GM18520 (cell line): ENCODE results near the gene CTNNBIP1.
"Not testable (repeated sequence)": the region's sequence is repeated elsewhere in the genome, so short reads cannot be mapped to it uniquely, and the experiment has no call there.

Experiments
- ATAC-seq: cut with Tn5 transposase; IDR thresholded peaks from one replicate; pipeline ENCODE4 v1.9.1; 2021; ENCODE audit not compliant: unreplicated experiment

The CTNNBIP1 gene, protein sequence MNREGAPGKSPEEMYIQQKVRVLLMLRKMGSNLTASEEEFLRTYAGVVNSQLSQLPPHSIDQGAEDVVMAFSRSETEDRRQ

DNA sequence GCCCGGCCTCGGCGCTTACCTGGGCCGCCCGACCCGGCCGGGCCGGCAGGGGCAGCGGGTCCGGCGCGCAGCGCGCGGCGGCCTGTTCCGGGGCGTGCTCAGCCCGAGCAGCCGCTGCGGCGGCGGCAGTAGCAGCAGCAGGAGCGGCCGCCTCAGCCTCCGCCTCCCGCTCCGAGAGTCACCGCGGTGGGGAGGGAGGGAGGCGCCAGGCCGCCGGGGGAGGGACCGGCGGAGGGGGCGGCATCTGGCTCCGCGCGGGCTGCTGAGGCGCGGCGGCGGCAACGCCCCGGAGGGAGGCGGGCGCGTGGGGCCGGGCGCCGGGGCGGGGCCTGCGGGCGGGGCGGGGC lies at the start of gene CTNNBIP1:
TSS of gene CTNNBIP1 (minus strand) at position 194 of the 347 bp plus-strand sequence. CDS start 38,205 bp downstream, outside the sequence.
- peak; percentile 77 for ATAC-seq

DNA sequence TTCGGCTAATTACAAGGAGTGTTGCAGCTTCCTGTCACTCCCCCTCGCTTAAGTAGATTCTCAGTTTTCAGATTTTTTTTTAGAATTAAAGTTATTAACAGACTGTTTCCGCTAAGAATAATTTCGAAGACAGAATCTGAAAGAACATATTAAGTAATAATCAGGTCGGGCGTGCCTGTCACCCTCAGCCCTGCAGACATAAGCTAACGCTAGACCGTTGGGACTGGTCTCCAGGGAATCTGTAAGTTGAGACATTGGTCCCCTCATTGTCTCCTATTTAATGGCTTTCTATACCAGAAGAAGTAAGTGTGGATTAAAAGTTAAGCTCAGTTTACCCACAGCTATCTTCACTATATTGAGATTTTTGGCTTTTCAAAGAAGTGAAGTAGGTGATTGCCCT lies 47.7 kb upstream of the CTNNBIP1 start:
- ATAC-seq: no peak

DNA sequence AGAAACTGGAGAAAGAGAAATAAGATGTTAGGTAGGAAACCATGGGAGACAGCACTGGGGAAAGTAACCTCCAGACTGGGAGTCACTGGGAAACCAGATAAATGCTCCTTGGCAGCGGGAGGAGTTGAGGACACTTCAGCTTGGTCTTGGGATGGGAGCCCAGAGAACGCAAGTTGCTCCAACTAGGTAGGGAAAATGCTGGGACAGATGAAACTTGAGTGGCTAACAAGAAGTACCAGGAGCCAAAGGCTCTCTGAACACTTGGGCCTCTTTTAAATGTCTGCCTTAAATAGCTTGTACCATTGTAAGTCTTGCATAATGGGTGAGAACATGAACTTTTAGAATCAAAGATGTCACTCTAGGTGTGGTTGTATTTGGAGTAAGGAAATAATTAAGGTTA lies 36.2 kb upstream of the CTNNBIP1 start:
- no peak for ATAC-seq

DNA sequence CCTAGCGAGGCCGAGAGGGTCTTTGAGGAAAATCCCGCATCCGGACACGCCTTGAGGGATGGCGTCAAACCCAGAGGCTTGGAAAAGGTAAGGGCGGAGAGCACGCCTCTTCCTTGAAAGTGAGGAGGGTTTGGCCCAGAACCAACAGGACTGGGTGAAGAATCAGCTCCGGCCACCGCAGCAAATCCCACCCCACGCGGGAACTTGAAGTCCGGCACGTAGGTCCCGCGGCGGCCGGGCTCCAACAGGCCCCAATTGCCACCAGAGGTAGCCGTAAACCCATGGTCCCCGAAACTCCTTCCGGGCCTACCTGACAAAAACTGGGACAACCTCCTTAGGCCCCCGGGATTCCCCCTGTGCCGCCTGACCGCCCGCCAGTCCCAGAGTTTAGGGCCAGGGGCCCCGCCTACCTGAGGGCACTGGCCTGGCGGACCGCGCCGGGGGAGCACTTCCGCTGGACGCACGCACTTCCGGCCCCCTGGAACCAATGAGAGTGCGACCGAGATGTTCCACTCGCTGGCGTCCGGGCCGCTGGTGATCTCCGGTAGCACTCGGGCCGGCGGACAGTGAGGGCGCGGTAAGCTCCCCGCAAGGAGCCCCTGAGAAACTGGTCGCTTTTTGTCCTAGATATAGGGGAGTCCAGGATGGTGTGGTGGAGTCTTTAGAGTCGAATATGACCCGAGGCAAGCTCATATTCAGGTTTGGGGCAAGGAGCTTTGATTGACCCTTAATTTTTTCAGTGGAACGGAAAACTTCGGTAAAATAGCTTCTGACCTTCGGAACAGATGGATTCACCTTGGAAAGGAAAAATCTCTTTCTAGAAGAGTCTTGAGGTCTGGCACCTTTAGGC lies 33.1 kb upstream of the CTNNBIP1 start, which contains the start of the genes LZIC and NMNAT1:
TSS of gene LZIC (minus strand) at position 453 of the 850 bp plus-strand sequence. CDS start 6,772 bp downstream, outside the sequence.
TSS of gene NMNAT1 (plus strand) at position 537 of the 850 bp plus-strand sequence. CDS start 28,599 bp downstream, outside the sequence.
- peak; percentile 81 for ATAC-seq

DNA sequence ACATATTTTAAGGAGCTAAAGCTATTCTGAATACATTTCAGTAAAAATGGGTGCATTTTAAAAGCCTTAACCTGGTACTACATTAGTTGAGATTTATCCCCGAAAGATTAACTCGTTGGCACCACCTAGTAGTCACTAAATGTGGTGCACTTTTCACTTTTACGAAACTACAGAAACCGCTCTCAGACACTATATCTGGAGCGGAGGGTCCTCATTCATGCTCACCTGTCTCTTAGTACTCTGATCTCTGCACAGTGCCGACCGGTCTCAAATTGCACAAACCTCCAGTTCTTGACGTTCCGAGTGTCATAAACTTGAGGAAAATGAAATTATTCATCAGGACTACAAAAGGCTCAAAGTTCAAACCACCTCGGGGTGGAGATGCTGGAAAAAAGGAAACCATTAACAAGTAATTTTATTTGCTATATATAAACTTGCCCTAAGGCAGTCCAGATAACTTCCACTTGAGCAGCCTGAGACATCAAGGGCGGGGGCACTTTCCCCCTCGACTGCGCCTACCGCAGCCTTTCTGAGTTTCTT lies 32.4 kb upstream of the CTNNBIP1 start:
- peak; percentile 34 for ATAC-seq

DNA sequence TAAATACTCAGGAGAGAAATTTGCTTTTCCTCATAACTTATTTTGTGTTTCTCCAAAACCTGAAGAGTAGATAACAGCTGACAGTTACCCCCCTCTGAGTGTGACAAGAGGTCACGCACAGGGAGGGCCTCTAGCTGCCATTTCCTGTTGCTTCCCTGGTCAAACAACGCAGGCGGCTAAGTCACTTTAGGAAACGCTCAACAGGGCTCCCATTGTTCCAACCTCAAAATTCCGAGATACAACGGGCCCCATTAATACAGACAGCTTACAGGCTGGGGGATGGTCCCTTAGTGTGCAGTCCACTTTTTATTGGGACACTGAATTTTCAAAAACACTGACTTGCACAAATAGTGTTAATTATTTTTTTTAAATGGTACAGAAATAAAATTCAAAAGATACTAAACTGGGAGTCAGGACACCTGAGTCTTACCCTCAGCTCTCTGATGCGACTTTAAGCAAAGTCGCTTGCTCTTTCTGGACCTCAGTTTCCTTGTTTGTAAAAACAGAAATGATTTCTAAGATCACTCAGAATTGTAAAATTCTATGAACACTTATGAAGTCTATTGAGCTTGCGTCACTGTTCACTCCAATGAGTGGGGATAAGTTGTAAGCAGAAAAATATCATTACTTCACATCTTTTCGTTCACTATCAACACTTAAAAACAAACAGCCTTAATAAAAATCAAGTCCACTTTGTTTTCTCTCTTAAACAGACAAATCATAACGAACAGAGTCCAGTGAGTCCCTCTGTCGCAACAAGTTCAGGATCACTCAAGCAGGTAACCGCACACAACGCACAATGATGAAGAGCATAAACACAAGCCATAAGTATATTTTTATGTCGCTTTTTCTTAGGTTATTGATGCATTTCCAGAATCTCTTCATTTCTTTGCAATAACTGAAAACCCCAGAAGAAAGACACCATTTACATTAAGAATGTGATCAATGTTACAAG lies 19.6 kb upstream of the CTNNBIP1 start:
- no peak for ATAC-seq

DNA sequence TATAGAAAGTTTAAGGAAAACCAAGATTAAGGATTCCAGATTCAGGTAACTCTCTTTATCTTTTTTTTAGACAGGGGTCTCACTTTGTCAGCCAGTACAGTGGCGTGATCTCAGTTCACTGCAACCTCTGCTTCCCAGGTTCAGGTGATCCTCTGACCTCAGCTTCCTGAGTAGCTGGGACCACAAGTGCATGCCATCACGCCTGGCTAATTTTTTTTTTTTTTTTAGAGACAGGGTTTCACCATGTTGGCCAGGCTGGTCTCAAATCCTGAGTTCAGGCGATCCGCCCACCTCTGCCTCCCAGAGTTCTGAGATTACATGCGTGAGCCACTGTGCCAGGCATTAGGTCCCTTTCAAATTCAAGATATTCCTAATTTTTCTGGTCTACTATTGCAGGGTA lies 17.2 kb upstream of the CTNNBIP1 start:
- ATAC-seq: no peak

DNA sequence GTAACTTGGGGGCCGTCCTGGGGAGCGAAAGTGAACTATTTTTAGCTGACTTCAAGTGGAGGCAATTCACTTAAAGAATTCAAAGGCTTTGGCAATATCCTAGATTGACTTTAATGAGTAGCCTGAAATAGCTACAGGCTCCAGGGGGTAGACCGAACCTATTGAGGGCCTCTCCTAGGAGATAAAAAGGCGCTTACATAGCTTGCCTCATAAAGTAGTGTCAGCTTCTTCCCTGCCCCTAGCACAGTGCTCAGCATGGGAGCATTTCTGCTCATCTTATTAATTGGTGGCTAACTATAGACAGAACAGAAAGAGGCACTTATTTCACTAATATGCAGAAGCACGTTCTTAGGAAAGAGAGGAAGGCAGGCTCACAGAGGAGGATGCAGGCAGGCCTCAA lies 12.3 kb upstream of the CTNNBIP1 start:
- no peak for ATAC-seq

DNA sequence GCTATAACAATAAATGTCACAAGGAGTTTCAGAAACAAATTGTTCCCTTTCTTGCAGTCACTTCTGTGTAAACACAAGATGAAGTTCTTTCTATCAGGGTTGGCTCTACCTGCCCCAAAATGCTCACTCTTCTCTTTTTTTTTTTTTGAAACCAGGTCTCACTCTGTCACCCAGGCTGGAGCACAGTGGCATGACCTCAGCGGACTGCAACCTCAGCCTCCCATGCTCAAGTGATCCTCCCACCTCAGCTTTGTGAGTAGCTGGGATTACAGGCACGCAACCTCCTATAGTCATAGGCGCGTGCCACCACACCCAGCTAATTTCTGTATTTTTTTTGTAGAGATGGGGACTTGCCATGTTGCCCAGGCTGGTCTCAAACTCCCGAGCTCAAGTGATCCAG lies 10.5 kb upstream of the CTNNBIP1 start:
- ATAC-seq: no peak

DNA sequence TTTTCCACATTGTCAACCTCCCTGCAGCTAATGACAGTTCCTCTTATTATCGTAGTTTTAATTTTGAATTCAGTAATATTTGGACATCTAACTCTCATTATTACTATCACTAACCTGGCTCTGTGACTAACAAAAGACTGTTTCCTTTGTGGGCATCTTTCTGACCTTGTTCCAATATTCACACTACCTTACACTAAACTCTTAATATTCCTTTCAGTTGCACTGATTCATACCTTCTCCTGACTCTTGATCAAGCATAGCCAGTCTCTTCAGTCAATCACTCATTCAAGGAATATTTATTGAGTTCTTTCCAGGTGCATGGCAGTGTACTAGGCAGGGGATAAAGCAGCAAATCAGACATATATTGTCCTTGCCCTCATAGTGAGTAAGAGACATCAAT lies 7.8 kb upstream of the CTNNBIP1 start:
- ATAC-seq: no peak

DNA sequence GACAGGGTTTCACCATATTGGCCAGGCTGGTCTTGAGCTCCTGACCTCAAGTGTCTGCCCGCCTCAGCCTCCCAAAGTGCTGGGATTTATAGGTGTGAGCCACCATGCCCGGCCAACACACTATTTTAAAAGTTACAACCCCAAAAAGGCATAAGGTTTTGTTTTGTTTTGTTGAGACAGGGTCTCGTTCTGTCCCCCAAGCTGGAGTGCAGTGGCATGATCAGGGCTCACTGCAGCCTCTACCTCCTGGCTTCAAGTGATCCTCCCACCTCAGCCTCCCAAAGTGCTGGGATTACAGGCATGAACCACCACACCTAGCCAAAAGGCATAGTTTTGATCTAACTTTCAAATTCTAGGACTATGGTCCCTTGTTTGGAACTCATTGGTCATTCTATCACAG lies 7.4 kb upstream of the CTNNBIP1 start:
- ATAC-seq: not testable (repeated sequence)

DNA sequence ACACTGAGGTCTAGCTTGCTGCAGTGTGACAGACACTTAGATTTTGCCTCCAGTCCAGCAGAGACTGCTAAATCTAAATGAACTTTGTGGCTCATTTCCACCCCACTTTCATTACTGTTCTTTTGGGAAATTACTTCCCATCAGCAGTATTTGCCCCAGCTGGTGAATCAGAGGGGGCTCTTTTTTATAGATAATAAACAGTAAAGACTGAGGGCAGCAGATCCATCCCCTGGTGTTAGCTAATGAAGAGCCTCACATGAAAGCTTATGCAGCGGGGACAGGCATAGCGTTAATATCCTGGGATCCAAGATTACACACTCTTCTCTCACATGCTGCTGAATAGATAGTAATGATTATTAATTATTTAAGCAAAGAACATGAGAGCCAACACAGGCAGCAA lies 6.4 kb upstream of the CTNNBIP1 start:
- ATAC-seq: no peak

DNA sequence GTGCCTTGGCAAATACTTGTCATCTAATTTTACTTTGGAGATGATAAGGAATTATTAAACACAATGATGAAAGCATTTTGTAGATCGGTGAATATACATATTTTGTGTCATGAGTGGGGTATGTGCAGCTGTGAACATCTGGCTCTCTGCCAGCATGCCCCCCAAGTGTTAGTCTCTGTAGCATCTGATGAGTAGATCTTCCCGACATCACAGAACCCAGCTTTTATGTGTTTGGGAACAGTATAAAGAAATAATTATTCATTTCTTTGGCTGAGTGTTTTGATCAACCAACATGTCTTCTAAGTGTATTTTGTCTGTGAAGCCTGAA lies 4.5 kb upstream of the CTNNBIP1 start:
- no peak for ATAC-seq

DNA sequence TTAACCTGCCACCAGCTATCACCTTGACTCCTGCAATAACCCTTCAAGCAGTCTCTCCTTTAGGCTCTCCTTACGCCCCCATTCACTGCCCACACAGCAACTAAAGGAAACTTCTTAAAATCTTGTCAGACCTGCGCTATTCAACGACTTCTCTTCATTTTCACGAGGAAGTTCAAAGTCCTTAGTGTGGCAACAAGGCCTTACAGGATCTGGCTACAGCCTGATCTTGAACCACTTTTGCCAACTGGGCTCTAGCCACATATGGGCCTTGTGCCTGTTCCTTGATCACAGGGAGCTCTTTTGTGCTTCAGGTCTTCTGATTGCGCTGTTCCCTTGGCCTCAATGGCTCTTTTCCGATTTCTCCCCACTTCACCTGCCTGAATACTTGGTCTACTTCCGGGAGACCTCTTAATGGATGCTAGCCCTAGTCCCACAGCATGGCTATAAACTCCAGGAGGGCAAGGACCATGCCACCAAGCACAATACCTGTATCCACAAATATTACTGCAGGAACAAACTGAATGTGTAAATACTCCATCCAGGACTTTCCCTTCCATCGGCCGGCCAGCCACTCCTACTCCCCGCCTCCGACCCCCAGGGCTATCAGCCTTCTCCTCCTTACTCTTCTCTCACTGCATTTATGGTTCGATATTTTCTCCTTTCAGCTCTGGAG lies 2.3 kb upstream of the CTNNBIP1 start:
- ATAC-seq: no peak

DNA sequence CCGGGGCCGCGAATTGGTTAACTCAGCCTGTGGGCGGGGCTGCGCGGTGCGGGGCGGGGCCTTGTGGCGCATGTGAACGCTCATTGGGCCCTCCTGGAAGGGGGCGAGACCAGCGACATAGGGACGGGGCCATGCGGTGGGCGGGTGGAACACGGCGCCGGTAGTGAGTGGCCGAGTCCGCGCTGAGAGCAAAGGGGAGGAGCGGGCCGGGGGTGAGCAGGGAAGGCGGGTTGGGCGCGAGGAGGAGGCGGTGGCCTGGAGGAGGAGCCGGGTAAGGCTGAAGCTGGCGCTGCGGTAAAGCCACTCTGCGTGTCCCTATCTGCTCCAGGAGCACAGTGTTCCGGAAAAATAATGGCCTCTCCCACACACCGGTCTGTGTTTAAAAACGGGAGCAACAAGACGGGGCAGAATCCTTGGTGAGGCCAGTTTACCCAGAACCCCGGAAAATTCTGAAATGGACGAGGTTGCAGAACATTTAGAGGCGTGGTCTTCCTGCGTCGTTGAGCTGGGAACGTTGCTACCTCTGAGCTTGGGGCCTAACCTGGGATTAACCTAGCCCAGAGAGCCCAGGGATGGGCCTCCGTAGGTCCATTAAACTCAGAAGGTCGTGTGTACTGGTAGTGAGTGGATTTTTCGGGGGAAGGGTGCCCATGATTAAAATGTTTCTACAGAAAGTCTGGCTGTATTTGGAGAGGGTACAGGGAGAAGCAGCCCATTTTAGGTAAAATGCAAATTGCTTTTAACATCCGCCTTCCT lies 532 bp upstream of the CTNNBIP1 start:
- peak; percentile 90 for ATAC-seq

DNA sequence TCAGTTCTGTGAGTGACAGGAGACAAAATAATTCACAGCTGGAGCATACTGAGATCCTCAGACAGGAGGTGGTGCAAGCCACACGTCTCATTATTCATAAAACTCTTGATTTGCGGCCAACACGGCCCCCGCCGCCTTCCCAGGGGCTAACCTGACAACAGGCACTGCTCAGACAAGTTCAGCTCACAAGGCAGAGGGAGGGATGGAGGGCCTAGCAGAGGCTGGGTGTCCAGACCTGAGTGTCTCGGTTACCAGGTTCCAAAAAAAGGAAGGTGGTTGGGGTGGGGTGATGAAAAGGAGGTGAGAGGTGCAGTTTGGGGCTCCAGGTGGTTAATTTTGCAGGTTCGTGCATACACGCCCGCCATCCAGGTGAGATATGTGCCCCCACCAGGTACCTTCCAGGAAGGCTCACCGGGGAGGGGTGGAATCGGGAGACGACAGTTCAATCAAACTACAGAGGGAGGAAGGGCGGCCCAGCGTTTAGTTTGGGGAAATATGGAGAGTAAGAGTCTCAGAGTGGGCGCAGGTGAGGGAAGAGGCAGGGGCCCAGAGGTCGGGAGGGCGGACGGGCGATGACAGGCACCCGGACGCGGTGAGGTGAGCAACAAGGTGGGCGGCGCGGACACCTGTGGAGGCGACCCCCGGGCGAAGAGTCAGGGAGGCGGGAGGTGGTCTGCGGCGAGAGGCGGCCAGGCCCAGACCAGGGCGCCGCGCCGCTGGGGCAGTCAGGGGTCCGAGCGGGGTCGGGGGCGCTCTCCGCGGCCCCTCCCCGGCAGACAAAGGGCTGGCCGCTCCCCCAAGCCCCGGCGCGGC lies 629 bp downstream of the CTNNBIP1 start:
- no peak for ATAC-seq

DNA sequence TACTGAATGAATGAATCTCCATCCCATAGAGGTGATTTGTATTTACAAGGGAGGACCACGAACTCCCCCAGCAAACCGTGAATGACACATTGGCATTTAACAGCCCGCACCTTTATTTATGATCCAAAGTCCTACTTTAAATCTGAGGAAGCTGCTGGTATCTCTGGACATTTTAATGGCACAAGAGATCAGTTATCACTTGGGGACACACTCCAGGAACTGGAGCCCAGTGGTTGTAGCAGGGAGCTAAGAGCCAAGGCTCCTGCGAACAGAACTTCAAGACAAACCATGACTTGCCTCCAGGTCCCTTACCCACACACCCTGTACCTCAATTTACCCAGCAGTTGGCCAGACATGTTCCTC lies 1.2 kb downstream of the CTNNBIP1 start:
- ATAC-seq: no peak

DNA sequence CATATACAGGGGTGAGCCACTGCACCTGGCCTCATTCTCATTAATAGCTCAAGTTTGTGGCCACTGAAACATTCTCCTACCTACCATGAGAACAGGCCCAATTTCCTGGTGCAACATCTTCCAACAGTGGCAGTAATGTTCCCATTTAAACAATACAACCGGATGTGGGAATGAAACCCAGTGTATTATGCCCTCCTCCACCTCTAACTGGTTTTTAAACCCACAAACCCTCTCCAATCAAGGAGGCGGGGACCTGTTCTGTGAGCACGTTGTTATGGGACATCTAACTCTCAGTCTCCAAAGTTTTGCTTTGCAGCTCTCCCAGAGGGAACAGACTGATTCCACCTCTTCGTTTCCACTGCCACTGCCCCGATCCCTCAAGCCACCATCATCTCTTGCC lies 2.6 kb downstream of the CTNNBIP1 start:
- no peak for ATAC-seq

DNA sequence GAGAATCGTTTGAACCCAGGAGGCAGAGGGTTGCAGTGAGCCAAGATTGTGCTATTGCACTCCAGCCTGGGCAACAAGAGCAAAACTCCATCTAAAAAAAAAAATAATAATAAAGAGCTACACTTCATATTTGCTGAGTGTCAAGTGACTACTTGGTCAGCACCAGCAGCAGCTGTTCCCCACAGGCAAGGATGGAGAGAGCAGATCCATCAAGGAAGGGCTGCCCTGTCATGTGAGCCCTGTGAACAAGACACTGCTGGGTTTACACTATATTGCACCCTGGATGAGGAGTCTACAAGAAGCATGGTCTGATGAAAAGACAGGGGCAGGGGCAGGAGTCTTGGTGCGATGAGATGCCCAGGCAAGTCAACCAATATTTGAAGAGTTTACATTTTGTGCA lies 3.6 kb downstream of the CTNNBIP1 start:
- no peak for ATAC-seq
